Choroid plexus epithelial cell (primary cell): ENCODE data around the gene SEC14L5.

Source experiments
- DNase-seq: peaks from one replicate; pipeline ENCODE4 v3.0.0-alpha.2; 2010; ENCODE audit warnings: low read depth
- H3K4me3 ChIP-seq: 2 replicates; pipeline ENCODE4 v1.5.1; 2011; ENCODE audit warnings: low read depth, mild to moderate bottlenecking, control low read depth, low read length, moderate library complexity
- TF ChIP-seq, protein P1 (sequence below): conservative IDR thresholded peaks from 2 replicates; pipeline ENCODE4 v1.5.1; 2011; ENCODE audit warnings: low read depth, mild to moderate bottlenecking, control low read depth, inconsistent platforms, low read length, moderate library complexity

Gene SEC14L5

DNA sequence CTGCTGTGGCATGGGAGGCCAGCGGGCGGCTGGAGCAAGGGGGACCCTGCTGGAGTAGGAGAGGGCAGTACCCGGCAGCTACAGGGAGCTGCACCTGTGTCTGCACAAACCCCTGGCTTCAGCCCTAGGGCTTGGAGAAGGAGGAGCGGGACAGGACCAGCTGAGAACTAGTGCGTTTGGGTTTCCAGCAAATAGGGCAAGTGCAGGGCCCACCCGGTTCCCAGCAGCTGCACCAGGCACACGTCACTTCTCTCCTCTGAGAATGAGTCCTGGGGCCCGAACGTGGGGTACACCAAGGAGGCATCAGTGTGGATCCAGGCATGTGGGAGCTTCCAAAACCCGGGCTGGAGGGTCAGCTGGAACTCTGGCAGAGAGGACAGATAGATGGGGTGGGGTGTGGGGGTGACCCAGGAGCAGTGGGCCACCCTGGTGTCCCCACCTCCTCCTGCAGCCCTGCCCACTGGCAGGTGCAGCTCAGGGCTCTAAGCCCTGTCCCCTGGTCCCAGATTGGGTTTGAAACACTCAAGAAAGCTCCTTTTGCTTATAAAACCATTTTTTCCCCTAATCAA lies 102.0 kb downstream of the SEC14L5 start:
- TF ChIP-seq, protein P1, sequence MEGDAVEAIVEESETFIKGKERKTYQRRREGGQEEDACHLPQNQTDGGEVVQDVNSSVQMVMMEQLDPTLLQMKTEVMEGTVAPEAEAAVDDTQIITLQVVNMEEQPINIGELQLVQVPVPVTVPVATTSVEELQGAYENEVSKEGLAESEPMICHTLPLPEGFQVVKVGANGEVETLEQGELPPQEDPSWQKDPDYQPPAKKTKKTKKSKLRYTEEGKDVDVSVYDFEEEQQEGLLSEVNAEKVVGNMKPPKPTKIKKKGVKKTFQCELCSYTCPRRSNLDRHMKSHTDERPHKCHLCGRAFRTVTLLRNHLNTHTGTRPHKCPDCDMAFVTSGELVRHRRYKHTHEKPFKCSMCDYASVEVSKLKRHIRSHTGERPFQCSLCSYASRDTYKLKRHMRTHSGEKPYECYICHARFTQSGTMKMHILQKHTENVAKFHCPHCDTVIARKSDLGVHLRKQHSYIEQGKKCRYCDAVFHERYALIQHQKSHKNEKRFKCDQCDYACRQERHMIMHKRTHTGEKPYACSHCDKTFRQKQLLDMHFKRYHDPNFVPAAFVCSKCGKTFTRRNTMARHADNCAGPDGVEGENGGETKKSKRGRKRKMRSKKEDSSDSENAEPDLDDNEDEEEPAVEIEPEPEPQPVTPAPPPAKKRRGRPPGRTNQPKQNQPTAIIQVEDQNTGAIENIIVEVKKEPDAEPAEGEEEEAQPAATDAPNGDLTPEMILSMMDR, result no peak

DNA sequence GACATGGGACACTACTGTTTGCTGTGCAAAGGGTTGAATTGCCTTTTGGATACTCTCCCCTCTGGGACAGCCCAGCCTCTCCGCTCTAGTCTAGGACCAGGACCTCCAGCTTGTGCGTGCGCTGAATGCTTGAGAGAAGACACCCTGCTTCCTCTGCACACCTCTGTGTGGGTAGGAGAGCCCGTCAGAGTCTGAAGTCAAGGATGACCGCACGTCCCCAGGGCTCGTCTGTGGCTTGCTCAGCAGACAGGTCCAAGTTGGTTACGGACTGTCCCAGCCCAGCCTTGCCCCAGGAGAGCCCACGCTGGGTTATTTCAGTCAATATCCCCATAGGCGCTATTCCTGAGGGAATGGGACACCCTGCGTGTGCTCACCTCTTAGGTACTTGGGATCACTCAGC lies 103.9 kb downstream of the SEC14L5 start:
- TF ChIP-seq, protein P1, result no peak
- H3K4me3 ChIP-seq, result no peak overlapping the region
- no peak for DNase-seq

More for the DNA sequence above, 102.0 kb downstream of the SEC14L5 start:
- no peak overlapping the region for H3K4me3 ChIP-seq
- no peak for DNase-seq

DNA sequence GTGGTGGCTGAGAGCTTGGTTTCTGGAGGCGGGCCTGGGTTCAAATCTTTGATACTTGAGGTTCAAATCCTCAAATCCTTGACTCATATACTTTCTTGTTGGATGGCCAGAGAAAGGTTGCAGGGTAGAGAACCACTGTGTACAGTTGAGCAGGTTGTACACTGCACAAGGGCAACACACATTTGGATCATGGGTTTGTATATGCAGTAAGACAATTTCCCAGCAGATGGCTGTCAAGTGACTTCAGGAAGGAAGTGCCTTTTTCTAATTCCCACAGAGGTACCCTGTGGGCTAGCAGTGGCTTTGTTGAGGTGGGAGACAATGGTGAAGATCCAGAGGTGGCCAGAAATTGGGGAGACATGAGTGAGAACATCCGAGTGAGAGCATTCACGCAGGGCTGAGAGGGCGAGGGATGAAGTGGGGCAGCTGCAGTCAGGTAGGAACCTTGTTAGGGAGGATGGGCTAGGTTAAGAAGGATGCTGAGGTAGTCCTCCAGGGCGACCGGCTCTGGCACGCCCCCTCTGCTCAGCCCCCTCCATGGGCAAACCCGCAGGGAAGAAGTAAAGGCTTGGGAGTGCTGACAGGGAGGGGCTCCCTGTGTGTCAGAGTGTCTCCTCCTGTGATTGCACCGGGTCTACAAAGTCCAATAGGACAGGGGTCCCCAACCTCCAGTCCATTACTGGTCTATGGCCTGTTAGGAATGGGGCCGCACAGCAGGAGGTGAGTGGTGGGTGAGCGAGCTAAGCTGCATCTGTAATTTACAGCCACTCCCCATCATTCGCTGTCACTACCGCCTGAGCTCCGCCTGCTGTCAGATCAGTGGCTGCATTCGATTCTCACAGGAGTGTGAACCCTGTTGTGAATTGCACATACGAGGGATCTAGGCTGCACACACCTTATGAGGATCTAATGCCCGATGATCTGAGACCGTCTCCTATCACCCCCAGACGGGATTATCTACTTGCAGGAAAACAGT lies 104.9 kb downstream of the SEC14L5 start:
- TF ChIP-seq, protein P1, result no peak
- H3K4me3 ChIP-seq, result no peak overlapping the region
- no peak for DNase-seq

DNA sequence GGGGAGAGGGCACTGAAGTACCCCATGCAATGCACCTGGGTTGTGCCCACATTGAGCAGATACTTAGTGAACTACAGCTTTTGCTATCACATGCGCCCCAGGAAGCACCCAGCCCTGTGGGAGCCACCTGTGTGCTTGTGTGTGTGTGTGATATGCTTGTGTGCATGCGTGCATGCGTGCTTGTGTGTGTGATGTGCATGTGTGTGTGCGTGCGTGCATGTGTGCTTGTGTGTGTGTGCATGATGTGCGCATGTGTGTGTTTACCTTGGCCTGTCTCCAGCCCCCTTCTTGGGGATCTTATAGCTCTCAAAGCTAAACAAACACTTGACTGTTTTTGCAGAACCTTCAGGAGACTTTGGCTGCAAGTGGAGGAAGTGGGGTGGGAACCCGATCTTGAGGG lies 106.8 kb downstream of the SEC14L5 start:
- DNase-seq, result peak; percentile 43
- TF ChIP-seq, protein P1, result no peak
- no peak overlapping the region for H3K4me3 ChIP-seq

DNA sequence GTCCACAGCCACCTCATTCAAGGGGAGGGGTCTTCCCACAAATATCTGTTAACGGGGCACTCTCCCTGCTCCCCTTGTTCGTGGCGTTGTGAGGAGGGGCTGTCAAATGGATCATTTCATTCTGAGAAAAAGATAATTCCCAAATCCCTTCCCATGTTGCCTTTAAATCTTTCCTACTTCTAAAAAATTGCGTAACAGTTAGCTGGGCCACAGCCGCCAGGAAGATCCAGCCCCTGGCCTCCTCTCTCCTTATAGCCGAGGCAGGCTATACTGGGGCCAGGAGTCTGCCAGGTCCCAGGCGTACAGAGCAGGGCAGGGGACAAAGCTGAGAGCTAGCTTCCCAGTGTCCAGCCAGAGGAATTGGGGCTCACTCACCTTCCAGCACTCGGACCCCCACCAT lies 107.2 kb downstream of the SEC14L5 start:
- DNase-seq, result no peak
- peak overlapping the region; percentile 8 for H3K4me3 ChIP-seq
- TF ChIP-seq, protein P1, result no peak

DNA sequence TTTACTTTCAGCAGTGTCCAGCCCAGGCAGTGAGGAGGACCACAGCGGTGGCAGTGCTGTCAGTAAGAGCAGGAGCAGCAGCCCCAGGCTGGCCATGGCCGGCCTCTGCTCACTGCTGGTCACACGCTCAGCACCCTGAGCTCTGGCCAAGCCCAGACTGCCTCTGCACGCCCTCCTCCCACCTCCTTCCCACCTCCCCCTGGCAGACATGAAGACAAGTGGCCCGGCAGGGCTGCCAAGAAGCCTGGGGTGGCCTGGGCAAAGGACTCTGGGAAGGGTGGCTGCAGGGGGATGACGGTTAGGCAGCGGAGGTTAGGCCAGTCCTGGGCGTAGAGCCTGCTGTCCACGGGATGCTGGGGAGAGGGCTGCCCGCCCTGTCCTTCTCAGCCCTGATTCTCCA lies 107.7 kb downstream of the SEC14L5 start, which contains the start of gene C16orf89:
TSS of gene C16orf89 (minus strand) at position 144 of the 400 bp plus-strand sequence. CDS start at position 96, 48 bp downstream.
- TF ChIP-seq, protein P1, result no peak
- no peak for DNase-seq
- H3K4me3 ChIP-seq, result peak within 1 kb of the TSS; percentile 8
